HUDEP-2 (cell line): ENCODE results near the gene DPY19L1.
"Not testable (repeated sequence)": the region's sequence is repeated elsewhere in the genome, so short reads cannot be mapped to it uniquely, and the experiment has no call there.

Experiments
- DNase-seq, 76 experiments: peaks; one replicate each; lab custom pipeline; 2025; ENCODE audit not compliant: unreplicated experiment in 76 of 76; lab: John Stamatoyannopoulos, UW

Gene DPY19L1

GRCh38 chr7:34931739-34932138, 105.5 kb downstream of the DPY19L1 start:
- no peak for DNase-seq

- DNase-seq: not testable (repeated sequence)
Measured at GRCh38 chr7:34929783-34930182, 107.5 kb downstream of the DPY19L1 start.

GRCh38 chr7:34928560-34928959, 108.7 kb downstream of the DPY19L1 start:
- no peak for DNase-seq

- DNase-seq: peak in 44 of 76 experiments; percentile 1 to 59 (median 25)
Measured at GRCh38 chr7:34928052-34928451, 109.2 kb downstream of the DPY19L1 start.

GRCh38 chr7:34920470-34920869, 116.8 kb downstream of the DPY19L1 start:
- DNase-seq: not testable (repeated sequence)

GRCh38 chr7:34919038-34919437, 118.2 kb downstream of the DPY19L1 start:
- DNase-seq: not testable (repeated sequence)

GRCh38 chr7:34918198-34918861, 119.0 kb downstream of the DPY19L1 start:
- DNase-seq: not testable (repeated sequence)

GRCh38 chr7:34917515-34917914, 119.8 kb downstream of the DPY19L1 start:
- not testable (repeated sequence) for DNase-seq

- DNase-seq: no peak
Measured at GRCh38 chr7:34916267-34916666, 121.0 kb downstream of the DPY19L1 start.

GRCh38 chr7:34912236-34912635, 125.0 kb downstream of the DPY19L1 start:
- DNase-seq: no peak

GRCh38 chr7:34906266-34906850, 130.9 kb downstream of the DPY19L1 start:
- DNase-seq: not testable (repeated sequence)

GRCh38 chr7:34904987-34905386, 132.3 kb downstream of the DPY19L1 start:
- no peak for DNase-seq

- not testable (repeated sequence) for DNase-seq
Measured at GRCh38 chr7:34903921-34904320, 133.4 kb downstream of the DPY19L1 start.

GRCh38 chr7:34902182-34902581, 135.1 kb downstream of the DPY19L1 start:
- no peak for DNase-seq

GRCh38 chr7:34900891-34901513, 136.3 kb downstream of the DPY19L1 start:
- DNase-seq: peak in 18 of 76 experiments; percentile 0 to 54 (median 17)

GRCh38 chr7:34895202-34895601, 142.1 kb downstream of the DPY19L1 start:
- no peak for DNase-seq

- no peak for DNase-seq
Measured at GRCh38 chr7:34889951-34890350, 147.3 kb downstream of the DPY19L1 start.

- DNase-seq: no peak
Measured at GRCh38 chr7:34886856-34887255, 150.4 kb downstream of the DPY19L1 start.

GRCh38 chr7:34883855-34884254, 153.4 kb downstream of the DPY19L1 start:
- DNase-seq: not testable (repeated sequence)

- no peak for DNase-seq
Measured at GRCh38 chr7:34879871-34880270, 157.4 kb downstream of the DPY19L1 start.

GRCh38 chr7:34878944-34879735, 158.1 kb downstream of the DPY19L1 start:
- DNase-seq: not testable (repeated sequence)
